GM12892 (cell line): Measurements from ENCODE around the gene TMED3.

Experiments
- POLR2A ChIP-seq: IDR thresholded peaks from 2 replicates; pipeline ENCODE4 v1.6.1; 2011; ENCODE audit warnings: low read depth, low read length, control low read depth
- POLR2AphosphoS5 ChIP-seq: IDR thresholded peaks from 2 replicates; pipeline ENCODE4 v1.6.1; 2011; ENCODE audit warnings: low read depth, low read length, control low read depth

DNA sequence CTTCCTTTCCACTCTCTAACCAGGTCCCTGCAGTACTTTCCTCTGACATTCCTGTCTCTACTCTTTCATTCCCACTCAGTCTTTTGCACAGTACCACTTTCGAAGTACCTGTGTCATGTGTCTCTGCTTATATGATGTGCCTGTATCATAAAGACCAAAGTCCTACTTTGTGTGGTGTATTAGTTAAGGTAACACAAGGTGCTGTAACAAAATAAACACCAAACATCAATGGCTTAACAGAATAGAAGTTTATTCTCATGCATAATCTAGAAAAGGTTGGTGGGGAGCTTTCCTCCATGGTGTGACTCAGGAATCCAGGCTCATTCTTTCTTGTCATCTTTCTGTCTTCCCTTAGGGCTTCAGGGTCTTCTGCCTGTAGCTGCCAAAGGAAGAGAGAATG lies 3.3 kb downstream of the TMED3 start:
- TF ChIP-seq POLR2A (no peak), POLR2AphosphoS5 (no peak)
